K562 (cell line): ENCODE measurements around the gene ETFBKMT. TPM values are rescaled to one million over a fixed set of nuclear protein-coding genes. Genes with fewer than 3 reads are reported as not detected.
"Not testable (repeated sequence)": the region's sequence is repeated elsewhere in the genome, so short reads cannot be mapped to it uniquely, and the experiment has no call there.

Experiments
- HDGF ChIP-seq: fragments of 450-650 bp; IDR thresholded peaks from 2 replicates; pipeline ENCODE4 v1.6.1; 2016
- MGA ChIP-seq: fragments of 450-650 bp; IDR thresholded peaks from 2 replicates; pipeline ENCODE4 v1.6.1; 2016; ENCODE audit warnings: mild to moderate bottlenecking, moderate library complexity
- MYC ChIP-seq, 2 experiments: fragments of 250-450 bp in 1 of 2; sonication (Bioruptor Pico) in 1 of 2; IDR thresholded peaks; 2 replicates each; pipeline versions ENCODE4 v1.5.1 to v1.6.1; 2012 to 2021; ENCODE audit warnings: low read depth in 2 of 2, borderline replicate concordance in 1 of 2, improper control_type of control experiment in 1 of 2, low read length in 1 of 2, mild to moderate bottlenecking in 1 of 2, moderate library complexity in 1 of 2
- ZBTB40 ChIP-seq, 2 experiments: fragments of 450-650 bp in 1 of 2; sonication (generic) in 1 of 2; formaldehyde crosslinking in 1 of 2; IDR thresholded peaks; 2 replicates each; pipeline versions ENCODE4 v1.7.1 to v1.9.0; 2016 to 2022; ENCODE audit warnings: inconsistent platforms in 1 of 2, mild to moderate bottlenecking in 1 of 2, missing genetic modification reagents in 1 of 2
- ZNF146 ChIP-seq: IDR thresholded peaks from one replicate; pipeline ENCODE4 v1.6.1; 2018; ENCODE audit warnings: missing compliant biosample characterization; ENCODE audit not compliant: unreplicated experiment
- polyA plus RNA-seq, 8 experiments: library from polyadenylated mRNA; depleted of rRNA in 4 of 8; stranded (reverse) in 5 of 8; unstranded in 3 of 8; fragments of >200 nt; fragmentation: Nextera tagmentation in 2 of 8; fragmentation: Illumina TruSeq in 1 of 8; extraction: Ambion mirVana in 2 of 8; extraction: Trizol in 1 of 8; gene quantifications; 2 replicates each; pipeline versions ENCODE4 v1.2.1 to v1.2.3, GENCODE V29; 2011 to 2014; ENCODE audit warnings: inconsistent platforms in 1 of 8, missing spikeins in 1 of 8
- total RNA-seq, 7 experiments: library from RNA; depleted of rRNA in 6 of 7; stranded (reverse); fragments of >200 nt in 6 of 7; fragmentation: Illumina TruSeq in 2 of 7; extraction: Trizol in 2 of 7; gene quantifications; 2 replicates each; pipeline versions ENCODE4 v1.2.1 to v1.2.3, GENCODE V29; 2011 to 2021; ENCODE audit warnings: low replicate concordance in 1 of 7

ETFBKMT gene
- total and polyA plus RNA-seq, 9 of the 15 experiments (the other 6 are each of a cell fraction or from before 2014, with no cell fraction given), result 0.18 to 1.7 (median 0.96) TPM

- TF ChIP-seq MYC (IDR thresholded peaks at IDR 0.05; ENCODE audit: low read depth, low read length) (0 out of 2 replicates have a peak, but pooled peaks have one; percentile 43), HDGF (peak; percentile 65; the same call in 1 of the 2 replicates), ZBTB40 (IDR thresholded peaks at IDR 0.05) (peak; percentile 17; the same call in 1 of the 2 replicates), ZNF146 (CRISPR knock-in tag) (peak; percentile 95), MGA (peak; percentile 59)
- TF ChIP-seq MYC (CRISPR knock-in tag; IDR thresholded peaks at IDR 0.05; ENCODE audit: borderline replicate concordance, low read depth); ZBTB40 (CRISPR knock-in tag; IDR thresholded peaks at IDR 0.05): not testable (repeated sequence)
These were observed 57.5 kb downstream of the ETFBKMT start (continued) for GRCh38 chr12:31716998-31717397.
